GM23248 (cell line): ENCODE measurements around the gene KRTAP4-8. TPM values are rescaled to one million over a fixed set of nuclear protein-coding genes. Genes with fewer than 3 reads are reported as not detected.
"Not testable (repeated sequence)": the region's sequence is repeated elsewhere in the genome, so short reads cannot be mapped to it uniquely, and the experiment has no call there.

ENCODE experiments used
- DNase-seq: peaks from one replicate; pipeline ENCODE4 v3.0.0-alpha.2; 2015
- H2AFZ ChIP-seq: fragments of 200-600 bp; sonication (generic); 2 replicates; pipeline ENCODE4 v1.6.1; 2016; ENCODE audit warnings: antibody characterized with exemption
- H3F3A ChIP-seq: fragments of 200-600 bp; sonication (generic); 2 replicates; pipeline ENCODE4 v1.6.1; 2016; ENCODE audit warnings: mild to moderate bottlenecking, antibody characterized with exemption, mixed run types; ENCODE audit not compliant: insufficient read depth
- H3K27ac ChIP-seq: fragments of 200-600 bp; sonication (generic); 2 replicates; pipeline ENCODE4 v1.5.1; 2016; ENCODE audit warnings: mild to moderate bottlenecking
- H3K27me3 ChIP-seq: fragments of 200-600 bp; sonication (generic); replicated peaks from 2 replicates; pipeline ENCODE4 v1.6.1; 2016; ENCODE audit warnings: mild to moderate bottlenecking; ENCODE audit not compliant: insufficient read depth
- H3K36me3 ChIP-seq: fragments of 200-600 bp; sonication (generic); 2 replicates; pipeline ENCODE4 v1.6.1; 2016; ENCODE audit warnings: low read depth, mild to moderate bottlenecking
- H3K4me1 ChIP-seq: fragments of 200-600 bp; sonication (generic); 2 replicates; pipeline ENCODE4 v1.6.1; 2016; ENCODE audit warnings: mild to moderate bottlenecking; ENCODE audit not compliant: insufficient read depth
- H3K4me2 ChIP-seq: fragments of 200-600 bp; sonication (generic); one replicate; pipeline ENCODE4 v1.6.1; 2016; ENCODE audit warnings: mild to moderate bottlenecking; ENCODE audit not compliant: unreplicated experiment
- H3K4me3 ChIP-seq: fragments of 200-600 bp; sonication (generic); 2 replicates; pipeline ENCODE4 v1.5.1; 2016; ENCODE audit warnings: mild to moderate bottlenecking
- H3K79me2 ChIP-seq: fragments of 200-600 bp; sonication (generic); 2 replicates; pipeline ENCODE4 v1.6.1; 2016; ENCODE audit warnings: mild to moderate bottlenecking; ENCODE audit not compliant: insufficient read depth
- H3K9ac ChIP-seq: fragments of 200-600 bp; sonication (generic); 2 replicates; pipeline ENCODE4 v1.6.1; 2016; ENCODE audit warnings: mild to moderate bottlenecking
- H3K9me2 ChIP-seq: fragments of 200-600 bp; sonication (generic); 2 replicates; pipeline ENCODE4 v1.6.1; 2016; ENCODE audit warnings: mixed run types, mild to moderate bottlenecking, moderate library complexity; ENCODE audit not compliant: insufficient read depth
- H3K9me3 ChIP-seq: fragments of 200-600 bp; sonication (generic); one replicate; pipeline ENCODE4 v1.6.1; 2017; ENCODE audit warnings: low read depth
- H4K20me1 ChIP-seq: fragments of 200-600 bp; sonication (generic); 2 replicates; pipeline ENCODE4 v1.6.0; 2016; ENCODE audit not compliant: insufficient read depth
- EZH2 ChIP-seq: fragments of 200-600 bp; sonication (generic); IDR thresholded peaks from 2 replicates; pipeline ENCODE4 v1.6.1; 2018; ENCODE audit warnings: antibody characterized with exemption, mild to moderate bottlenecking; ENCODE audit not compliant: insufficient read depth, poor library complexity, severe bottlenecking
- EZH2phosphoT487 ChIP-seq: fragments of 200-600 bp; sonication (generic); IDR thresholded peaks from 2 replicates; pipeline ENCODE4 v1.6.1; 2018; ENCODE audit warnings: antibody characterized with exemption, moderate library complexity, mild to moderate bottlenecking, low read depth; ENCODE audit not compliant: insufficient read depth
- WGBS, 2 experiments: methylation state at CpG; one replicate each; pipeline ENCODE4 v1.1.6; 2015 to 2017; ENCODE audit warnings: low lambda C conversion rate in 2 of 2, low coverage in 1 of 2; ENCODE audit errors: missing lambda C conversion rate in 2 of 2; 5-methylcytosine and 5-hydroxymethylcytosine counted together
- in situ Hi-C: fragments of 300-500 bp; cut with MboI; formaldehyde crosslinking; loops from 2 replicates; pipeline ENCODE4 v1.15.0; 2020
- polyA plus RNA-seq: library from polyadenylated mRNA; unstranded; fragments of >200 nt; fragmentation: Nextera tagmentation; extraction: Ambion mirVana; gene quantifications from 2 replicates; pipeline ENCODE4 v1.2.1, GENCODE V29; 2016
- total RNA-seq: library from RNA; depleted of rRNA; stranded (reverse); fragments of >200 nt; shearing (Covaris generic); gene quantifications from 2 replicates; pipeline ENCODE4 v1.2.3, GENCODE V29; 2014

Gene KRTAP4-8
- total and polyA plus RNA-seq, 2 experiments from 2014 or later = not detected

DNA sequence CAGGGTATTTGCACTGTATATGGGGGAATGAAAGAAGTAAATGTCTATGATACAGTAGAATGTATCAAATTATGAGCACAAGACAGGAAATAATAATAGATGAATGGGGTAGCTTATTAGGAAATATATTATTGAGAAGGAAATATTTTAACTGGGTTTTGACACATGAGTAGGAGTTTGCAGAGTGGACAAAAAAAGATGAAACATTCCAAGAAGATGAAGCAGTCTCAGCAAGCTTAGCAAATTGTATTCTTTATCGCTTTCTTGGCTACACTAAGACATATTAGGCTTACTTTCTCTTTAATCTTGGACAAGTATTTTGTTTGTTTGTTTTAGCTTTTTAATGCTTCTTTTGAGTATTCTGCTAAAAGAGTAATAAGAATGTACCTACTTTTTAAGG, 6.0 kb upstream of the KRTAP4-8 start:
- no peaks in the 10 kb centered on the region for H3K79me2 ChIP-seq
- in situ Hi-C loops = no loop called here
- peak overlapping the region; percentile 8 for H3K27ac ChIP-seq
- H3K9me2 ChIP-seq = 0 out of 2 replicates have a peak, but pooled peaks cover 7% of the 10 kb centered on the region
- peak overlapping the region; percentile 55 for H3K4me2 ChIP-seq
- no peaks in the 10 kb centered on the region for H3K36me3 ChIP-seq
- H3K27me3 ChIP-seq = no peaks in the 10 kb centered on the region
- H2AFZ ChIP-seq = no peak overlapping the region
- peaks cover 43% of the 10 kb centered on the region for H3K4me1 ChIP-seq
- peak; percentile 24 for DNase-seq
- no peak overlapping the region for H3K4me3 ChIP-seq
- TF ChIP-seq EZH2 (no peak), EZH2phosphoT487 (no peak)
- whole genome bisulfite sequencing, 2 experiments = 65 to 68% methylated on average over 1 of the region's 1 CpG
- no peaks in the 10 kb centered on the region for H4K20me1 ChIP-seq
- peaks cover 48% of the 10 kb centered on the region for H3F3A ChIP-seq
- no peaks in the 10 kb centered on the region for H3K9me3 ChIP-seq
- no peak overlapping the region for H3K9ac ChIP-seq

DNA sequence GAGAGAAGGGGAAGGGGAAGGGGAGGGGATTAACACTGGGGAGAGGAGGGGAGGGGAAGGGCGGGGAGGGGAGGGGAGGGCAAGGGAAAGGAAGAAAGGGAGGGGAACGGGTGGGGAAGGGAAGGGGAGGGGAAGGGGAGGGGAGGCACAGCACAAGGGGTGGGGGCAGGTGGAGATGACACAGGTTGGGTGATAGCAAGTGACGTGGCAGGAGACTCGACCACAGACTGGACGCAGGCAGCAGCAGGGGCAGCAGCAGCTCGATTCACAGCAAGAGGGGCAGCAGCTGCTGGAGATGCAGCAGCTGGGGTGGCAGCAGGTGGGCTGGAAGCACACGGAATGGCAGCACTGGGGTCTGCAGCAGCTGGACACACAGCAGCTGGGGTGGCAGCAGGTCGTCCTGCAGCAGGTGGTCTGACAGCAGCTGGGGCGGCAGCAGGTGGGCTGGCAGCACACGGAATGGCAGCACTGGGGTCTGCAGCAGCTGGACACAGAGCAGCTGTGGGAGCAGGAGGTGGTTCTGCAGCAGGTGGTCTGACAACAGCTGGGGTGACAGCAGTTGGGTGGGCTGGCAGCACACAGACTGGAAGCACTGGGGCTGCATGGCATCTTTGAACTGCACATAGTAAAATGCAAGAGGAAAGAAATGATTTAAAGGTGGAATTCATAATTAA, 3.8 kb upstream of the KRTAP4-8 start, which contains the start of gene KRTAP4-16:
Gene KRTAP4-16 (minus strand): TSS at position 624 of the 674 bp plus-strand sequence. CDS start 0 bp downstream, at position 624.
- no peaks in the 10 kb centered on the region for H3K79me2 ChIP-seq
- H3K9ac ChIP-seq = no peak within 1 kb of the TSS
- no peaks in the 10 kb centered on the region for H4K20me1 ChIP-seq
- in situ Hi-C loops = no loop called here
- H3K9me2 ChIP-seq = 0 out of 2 replicates have a peak, but pooled peaks cover 6% of the 10 kb centered on the region
- no peaks in the 10 kb centered on the region for H3K27me3 ChIP-seq
- H3K4me2 ChIP-seq = no peak within 1 kb of the TSS
- no peak within 1 kb of the TSS for H2AFZ ChIP-seq
- peaks cover 56% of the 10 kb centered on the region for H3F3A ChIP-seq
- no peak within 1 kb of the TSS for H3K4me3 ChIP-seq
- no peak for TF ChIP-seq EZH2
- TF ChIP-seq EZH2phosphoT487 = no peak
- no peaks in the 10 kb centered on the region for H3K9me3 ChIP-seq
- no peak for DNase-seq
- H3K36me3 ChIP-seq = no peaks in the 10 kb centered on the region
- peaks cover 54% of the 10 kb centered on the region for H3K4me1 ChIP-seq
- WGBS, 2 experiments = 84 to 87% methylated on average over 7 to 10 of the region's 10 CpGs
- H3K27ac ChIP-seq = no peak within 1 kb of the TSS

DNA sequence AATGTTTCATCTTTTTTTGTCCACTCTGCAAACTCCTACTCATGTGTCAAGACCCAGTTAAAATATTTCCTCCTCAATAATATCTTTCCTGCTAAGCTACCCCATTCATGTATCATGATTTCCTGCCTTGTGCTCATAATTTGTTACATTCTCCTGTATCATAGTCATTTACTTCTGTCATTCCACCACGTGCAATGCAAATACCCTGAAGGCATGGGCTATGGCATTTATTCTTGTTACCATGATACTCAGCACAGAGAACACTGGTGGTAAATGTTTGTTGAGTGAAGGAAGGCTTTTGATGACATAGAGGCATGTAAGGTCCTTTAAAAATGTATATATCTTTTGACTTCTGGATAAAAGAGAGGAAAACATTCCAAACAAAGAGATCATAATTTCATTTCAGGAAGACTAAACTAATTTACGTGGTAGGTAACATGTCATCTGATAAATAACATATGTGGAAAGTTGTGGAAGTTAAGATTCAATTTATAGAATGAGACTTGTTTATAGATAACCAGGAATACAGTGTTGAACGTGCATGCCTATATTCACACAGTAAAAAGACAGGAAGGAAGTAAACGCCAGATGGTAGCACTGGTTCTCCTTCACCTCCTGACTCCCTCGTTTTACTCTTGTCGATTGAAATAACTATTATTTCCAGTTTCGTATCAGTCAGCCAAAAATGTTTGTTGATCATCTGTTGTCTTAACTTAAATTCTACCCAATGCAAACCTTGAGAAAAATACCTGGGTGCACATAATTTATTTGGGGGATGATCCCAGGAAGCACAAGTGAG, 1.9 kb upstream of the KRTAP4-8 start:
- H3K4me3 ChIP-seq, H3K36me3 ChIP-seq, H3K79me2 ChIP-seq, H3K9me2 ChIP-seq, H3K9me3 ChIP-seq, H3K27me3 ChIP-seq, in situ Hi-C loops, H2AFZ ChIP-seq, H3K9ac ChIP-seq, H4K20me1 ChIP-seq: not testable (repeated sequence)
- Histone ChIP-seq H3K4me2 (peak overlapping the region; percentile 6), H3K27ac (peak overlapping the region; percentile 65), H3K4me1 (peaks cover 40% of the 10 kb centered on the region), H3F3A (peaks cover 45% of the 10 kb centered on the region)
- peak; percentile 85 for DNase-seq
- 42 to 46% methylated on average over 7 of the region's 7 CpGs for WGBS, 2 experiments

DNA sequence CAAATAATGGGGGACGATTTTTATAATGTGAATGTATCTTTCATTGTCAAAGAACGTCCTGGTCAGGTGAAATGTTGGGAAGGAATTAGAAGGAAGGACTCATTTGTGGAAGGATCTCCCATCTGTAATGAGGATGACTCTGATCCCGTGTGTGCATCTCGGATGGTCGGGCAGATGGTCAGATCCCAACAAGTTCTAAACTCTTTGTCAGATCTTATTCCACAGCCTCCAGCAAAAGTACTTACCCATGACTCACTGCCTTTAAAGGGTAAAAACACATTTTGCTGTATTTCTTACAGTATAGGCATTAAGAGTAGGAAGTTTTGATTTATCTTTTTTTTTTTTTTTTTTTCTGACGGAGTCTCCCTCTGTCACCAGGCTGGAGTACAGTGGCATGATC, 539 bp upstream of the KRTAP4-8 start:
- peak; percentile 76 for DNase-seq
- WGBS, 2 experiments = 34 to 43% methylated on average over 6 of the region's 6 CpGs
- H3K9ac ChIP-seq = no peak overlapping the region
- no peaks in the 10 kb centered on the region for H4K20me1 ChIP-seq
- H3K79me2 ChIP-seq = no peaks in the 10 kb centered on the region
- no peaks in the 10 kb centered on the region for H3K36me3 ChIP-seq
- no peaks in the 10 kb centered on the region for H3K9me3 ChIP-seq
- H2AFZ ChIP-seq = no peak overlapping the region
- peaks cover 28% of the 10 kb centered on the region for H3K4me1 ChIP-seq
- peak overlapping the region; percentile 65 for H3K27ac ChIP-seq
- peak overlapping the region; percentile 65 for H3K4me2 ChIP-seq
- TF ChIP-seq EZH2 = no peak
- TF ChIP-seq EZH2phosphoT487 = no peak
- no peak overlapping the region for H3K4me3 ChIP-seq
- in situ Hi-C loops = no loop called here
- peaks cover 34% of the 10 kb centered on the region for H3F3A ChIP-seq
- H3K27me3 ChIP-seq = no peaks in the 10 kb centered on the region
- H3K9me2 ChIP-seq = no peaks in the 10 kb centered on the region
